Astrocyte (in vitro differentiated cells and primary cell): ENCODE measurements around the gene FIZ1. TPM values are rescaled to one million over a fixed set of nuclear protein-coding genes. Genes with fewer than 3 reads are reported as not detected.
A peak's percentile ranks its signal among the peaks of the same experiment; 100 is the strongest.

Experiments
- DNase-seq: peaks from one replicate; pipeline ENCODE4 v3.0.0-alpha.2; 2010; ENCODE audit warnings: low read depth
- FAIRE-seq: peaks from 2 replicates; lab custom pipeline; 2011; peaks lifted over from hg19 to GRCh38; lab: Jason Lieb, UNC
- H2AFZ ChIP-seq: 2 replicates; pipeline ENCODE4 v1.6.0; 2012; ENCODE audit warnings: low read depth, low read length, inconsistent platforms
- H3K27ac ChIP-seq: 2 replicates; pipeline ENCODE4 v1.5.1; 2011; ENCODE audit warnings: low read depth, low read length, inconsistent platforms
- H3K27me3 ChIP-seq: 2 replicates; pipeline ENCODE4 v1.6.0; 2011; ENCODE audit warnings: low read length, inconsistent platforms; ENCODE audit not compliant: insufficient read depth
- H3K36me3 ChIP-seq: 2 replicates; pipeline ENCODE4 v1.5.1; 2011; ENCODE audit warnings: low read length, inconsistent platforms; ENCODE audit not compliant: insufficient read depth
- H3K4me1 ChIP-seq: 2 replicates; pipeline ENCODE4 v1.5.1; 2011; ENCODE audit warnings: low read length, inconsistent platforms; ENCODE audit not compliant: insufficient read depth
- H3K4me2 ChIP-seq: 2 replicates; pipeline ENCODE4 v1.6.0; 2012; ENCODE audit warnings: low read length, inconsistent platforms
- H3K4me3 ChIP-seq: 2 replicates; pipeline ENCODE4 v1.5.1; 2011; ENCODE audit warnings: low read depth, mild to moderate bottlenecking, low read length, inconsistent platforms; ENCODE audit not compliant: insufficient read depth
- H3K79me2 ChIP-seq: 2 replicates; pipeline ENCODE4 v1.6.0; 2012; ENCODE audit warnings: mild to moderate bottlenecking, low read length, inconsistent platforms; ENCODE audit not compliant: insufficient read depth
- H3K9ac ChIP-seq: 2 replicates; pipeline ENCODE4 v1.6.0; 2012; ENCODE audit warnings: mild to moderate bottlenecking, low read length, inconsistent platforms
- H3K9me3 ChIP-seq: 2 replicates; pipeline ENCODE4 v1.5.1; 2012; ENCODE audit warnings: low read depth, mild to moderate bottlenecking, low read length, inconsistent platforms; ENCODE audit not compliant: insufficient read depth
- H4K20me1 ChIP-seq: 2 replicates; pipeline ENCODE4 v1.6.0; 2012; ENCODE audit warnings: low read length, inconsistent platforms; ENCODE audit not compliant: insufficient read depth
- H3K27ac Mint-ChIP-seq: one replicate; pipeline ENCODE4 v1.8.0; 2021; ENCODE audit warnings: mild to moderate bottlenecking, mixed read lengths; ENCODE audit not compliant: unreplicated experiment
- H3K27me3 Mint-ChIP-seq: one replicate; pipeline ENCODE4 v1.8.0; 2021; ENCODE audit warnings: low read depth, mixed read lengths; ENCODE audit not compliant: unreplicated experiment
- H3K36me3 Mint-ChIP-seq: one replicate; pipeline ENCODE4 v1.8.0; 2021; ENCODE audit warnings: low read depth, mixed read lengths; ENCODE audit not compliant: unreplicated experiment
- H3K4me1 Mint-ChIP-seq: one replicate; pipeline ENCODE4 v1.8.0; 2021; ENCODE audit warnings: low read depth, mixed read lengths; ENCODE audit not compliant: unreplicated experiment
- H3K4me3 Mint-ChIP-seq: one replicate; pipeline ENCODE4 v1.8.0; 2021; ENCODE audit warnings: mild to moderate bottlenecking, moderate library complexity, mixed read lengths; ENCODE audit not compliant: unreplicated experiment
- H3K9me3 Mint-ChIP-seq: one replicate; pipeline ENCODE4 v1.8.0; 2021; ENCODE audit warnings: mild to moderate bottlenecking, mixed read lengths; ENCODE audit not compliant: unreplicated experiment
- CTCF ChIP-seq: IDR thresholded peaks from 2 replicates; pipeline ENCODE4 v1.5.1; 2011; ENCODE audit warnings: low read depth, mild to moderate bottlenecking, inconsistent platforms, low read length, moderate library complexity; ENCODE audit not compliant: insufficient read depth
- EZH2 ChIP-seq: IDR thresholded peaks from 2 replicates; pipeline ENCODE4 v1.6.1; 2012; ENCODE audit warnings: mild to moderate bottlenecking, low read length, inconsistent platforms; ENCODE audit not compliant: insufficient read depth
- total RNA-seq: library from RNA; stranded (reverse); gene quantifications from 2 replicates; pipeline ENCODE4 v1.2.1, GENCODE V29; 2021

Gene FIZ1
- total RNA-seq, 1 donor from 2014 or later: 14.5 TPM

- FAIRE-seq (no peak), DNase-seq (peak; percentile 84)
- H2AFZ ChIP-seq: peak overlapping the region; percentile 76
- H3K36me3 Mint-ChIP-seq: no peaks in the 10 kb centered on the region
- H3K9ac ChIP-seq: no peak overlapping the region
- peaks cover 28% of the 10 kb centered on the region for H3K79me2 ChIP-seq
- H3K4me3 Mint-ChIP-seq: no peak overlapping the region
- H3K9me3 ChIP-seq: no peaks in the 10 kb centered on the region
- H3K36me3 ChIP-seq: no peaks in the 10 kb centered on the region
- no peaks in the 10 kb centered on the region for H3K27me3 ChIP-seq
- peaks cover 3% of the 10 kb centered on the region for H3K9me3 Mint-ChIP-seq
- no peak overlapping the region for H3K4me2 ChIP-seq
- H3K27ac ChIP-seq: no peak overlapping the region
- H3K4me1 ChIP-seq: peaks cover 16% of the 10 kb centered on the region
- H3K27me3 Mint-ChIP-seq: no peaks in the 10 kb centered on the region
- TF ChIP-seq CTCF: peak; percentile 92
- no peak for TF ChIP-seq EZH2
- H3K4me3 ChIP-seq: no peak overlapping the region
- no peak overlapping the region for H3K27ac Mint-ChIP-seq
- peaks cover 18% of the 10 kb centered on the region for H3K4me1 Mint-ChIP-seq
- H4K20me1 ChIP-seq: peaks cover 9% of the 10 kb centered on the region
These were observed 33.1 kb upstream of the FIZ1 start for GRCh38 chr19:55632463-55632834.

- H3K4me3 ChIP-seq: no peak overlapping the region
- no peaks in the 10 kb centered on the region for H3K4me1 ChIP-seq
- peaks cover 8% of the 10 kb centered on the region for H3K79me2 ChIP-seq
- no peak for DNase-seq
- FAIRE-seq: no peak
- H3K9me3 ChIP-seq: no peaks in the 10 kb centered on the region
- TF ChIP-seq CTCF (no peak), EZH2 (no peak)
- no peak overlapping the region for H3K9ac ChIP-seq
- H4K20me1 ChIP-seq: peaks cover 13% of the 10 kb centered on the region
- H3K36me3 ChIP-seq: no peaks in the 10 kb centered on the region
- Mint-ChIP-seq H3K27me3 (no peaks in the 10 kb centered on the region), H3K4me1 (no peaks in the 10 kb centered on the region), H3K27ac (no peak overlapping the region), H3K9me3 (no peaks in the 10 kb centered on the region), H3K4me3 (no peak overlapping the region), H3K36me3 (peaks cover 2% of the 10 kb centered on the region)
- H2AFZ ChIP-seq: no peak overlapping the region
- H3K27me3 ChIP-seq: no peaks in the 10 kb centered on the region
- H3K27ac ChIP-seq: no peak overlapping the region
- no peak overlapping the region for H3K4me2 ChIP-seq
These were observed 27.0 kb upstream of the FIZ1 start for GRCh38 chr19:55626350-55626749.

- H3K27me3 Mint-ChIP-seq: no peaks in the 10 kb centered on the region
- H3K4me3 ChIP-seq: peak overlapping the region; percentile 73
- no peak for DNase-seq
- H3K4me1 ChIP-seq: no peaks in the 10 kb centered on the region
- peak overlapping the region; percentile 99 for H3K4me2 ChIP-seq
- H3K36me3 Mint-ChIP-seq: peaks cover 2% of the 10 kb centered on the region
- H3K27ac ChIP-seq: no peak overlapping the region
- H3K4me3 Mint-ChIP-seq: peak overlapping the region; percentile 89
- peak overlapping the region; percentile 94 for H3K9ac ChIP-seq
- TF ChIP-seq CTCF (no peak), EZH2 (no peak)
- H4K20me1 ChIP-seq: peaks cover 13% of the 10 kb centered on the region
- no peak for FAIRE-seq
- H3K27me3 ChIP-seq: no peaks in the 10 kb centered on the region
- H3K9me3 ChIP-seq: no peaks in the 10 kb centered on the region
- H2AFZ ChIP-seq: peak overlapping the region; percentile 95
- H3K79me2 ChIP-seq: peaks cover 8% of the 10 kb centered on the region
- peak overlapping the region; percentile 4 for H3K27ac Mint-ChIP-seq
- no peaks in the 10 kb centered on the region for H3K36me3 ChIP-seq
- H3K9me3 Mint-ChIP-seq: no peaks in the 10 kb centered on the region
- peaks cover 6% of the 10 kb centered on the region for H3K4me1 Mint-ChIP-seq
These were observed 25.6 kb upstream of the FIZ1 start for GRCh38 chr19:55625004-55625326.
